Esophagus squamous epithelium (tissue), 4 donors: Measurements from ENCODE around the gene MEP1B.

Source experiments
- CTCF ChIP-seq, 6 experiments: fragments of 450-650 bp in 4 of 6; fragments of 200-600 bp in 2 of 6; sonication (generic) in 2 of 6; IDR thresholded peaks; one replicate each; pipeline ENCODE4 v1.5.1; 2016 to 2019; ENCODE audit warnings: antibody characterized with exemption in 6 of 6, mild to moderate bottlenecking in 4 of 6, moderate library complexity in 4 of 6
- POLR2A ChIP-seq, 4 donors: fragments of 450-650 bp; IDR thresholded peaks; one replicate each; pipeline ENCODE4 v1.6.1; 2017; ENCODE audit warnings: antibody characterized with exemption in 4 of 4, mild to moderate bottlenecking in 4 of 4, moderate library complexity in 3 of 4

- TF ChIP-seq CTCF (IDR thresholded peaks at IDR 0.05) (no peak), POLR2A (IDR thresholded peaks at IDR 0.05) (no peak)
These were observed 32.3 kb upstream of the MEP1B start for GRCh38 chr18:32157580-32157979.
